ENCODE results near the gene TAF11L13.

TAF11L13 gene

GRCh38 chr5:17680737-17681136 is 48.8 kb downstream of the TAF11L13 start:
- DNase-seq = no peak
- no peaks in the 10 kb centered on the region for H3K4me1 ChIP-seq
- TF ChIP-seq CTCF (IDR thresholded peaks at IDR 0.05; ENCODE audit: low read depth, low read length) = no peak
- H3K27me3 ChIP-seq = no peaks in the 10 kb centered on the region
- no peak overlapping the region for H3K4me3 ChIP-seq (ENCODE audit: low read depth, low read length)
- H3K9me3 ChIP-seq = no peaks in the 10 kb centered on the region
- no peaks in the 10 kb centered on the region for H3K36me3 ChIP-seq
